Esophagus squamous epithelium (tissue), 4 donors: Measurements from ENCODE around the gene AOPEP.

Experiments used
- POLR2A ChIP-seq, 4 donors: fragments of 450-650 bp; IDR thresholded peaks; one replicate each; pipeline ENCODE4 v1.6.1; 2017; ENCODE audit warnings: antibody characterized with exemption in 4 of 4, mild to moderate bottlenecking in 4 of 4, moderate library complexity in 3 of 4
- TF ChIP-seq, protein P1 (sequence below), 6 experiments: fragments of 450-650 bp in 4 of 6; fragments of 200-600 bp in 2 of 6; sonication (generic) in 2 of 6; IDR thresholded peaks; one replicate each; pipeline ENCODE4 v1.5.1; 2016 to 2019; ENCODE audit warnings: antibody characterized with exemption in 6 of 6, mild to moderate bottlenecking in 4 of 6, moderate library complexity in 4 of 6

DNA sequence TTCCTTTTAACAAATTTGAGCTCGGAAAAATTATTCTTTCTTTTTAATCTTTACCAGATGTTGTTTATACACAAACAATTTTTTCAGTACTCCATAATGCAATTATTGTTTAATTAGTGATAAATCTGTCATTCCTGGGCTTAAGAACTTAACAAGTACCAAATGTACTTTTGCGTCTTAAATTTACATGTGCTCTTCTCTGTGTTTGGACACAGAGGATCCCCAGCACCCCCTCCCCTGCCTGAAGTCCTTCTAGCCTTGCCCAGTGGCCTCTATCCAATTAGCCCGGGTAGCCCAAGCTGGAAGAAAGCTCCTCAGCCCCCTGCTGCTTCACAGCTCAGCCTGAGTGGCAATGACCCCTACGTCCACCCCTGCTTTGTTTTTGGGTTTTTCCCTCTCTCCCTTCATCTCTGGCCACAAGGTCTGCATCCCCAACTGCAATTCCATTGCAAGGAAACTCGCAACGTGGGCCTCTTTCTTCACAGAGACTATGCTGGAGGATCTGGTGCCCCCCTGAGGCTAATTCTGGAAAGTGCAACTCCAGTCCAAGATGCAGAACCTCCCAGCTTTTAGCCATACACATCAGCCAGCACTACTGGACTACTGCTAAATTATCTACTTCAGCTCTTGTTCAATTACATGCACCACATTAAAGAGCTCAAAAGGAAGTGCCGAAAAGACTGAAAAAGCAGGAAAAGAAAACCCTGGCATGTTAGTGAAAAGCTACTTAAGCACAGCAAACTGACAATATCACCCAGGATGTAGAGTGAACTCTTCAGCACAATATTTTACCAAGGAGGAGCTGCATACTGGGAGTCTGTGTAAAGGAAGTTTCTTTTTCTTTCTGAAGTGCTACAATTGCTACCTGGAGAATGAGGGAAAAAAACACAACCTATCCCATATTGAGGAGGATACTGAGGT, 404.8 kb downstream of the AOPEP start:
- TF ChIP-seq, protein P1, sequence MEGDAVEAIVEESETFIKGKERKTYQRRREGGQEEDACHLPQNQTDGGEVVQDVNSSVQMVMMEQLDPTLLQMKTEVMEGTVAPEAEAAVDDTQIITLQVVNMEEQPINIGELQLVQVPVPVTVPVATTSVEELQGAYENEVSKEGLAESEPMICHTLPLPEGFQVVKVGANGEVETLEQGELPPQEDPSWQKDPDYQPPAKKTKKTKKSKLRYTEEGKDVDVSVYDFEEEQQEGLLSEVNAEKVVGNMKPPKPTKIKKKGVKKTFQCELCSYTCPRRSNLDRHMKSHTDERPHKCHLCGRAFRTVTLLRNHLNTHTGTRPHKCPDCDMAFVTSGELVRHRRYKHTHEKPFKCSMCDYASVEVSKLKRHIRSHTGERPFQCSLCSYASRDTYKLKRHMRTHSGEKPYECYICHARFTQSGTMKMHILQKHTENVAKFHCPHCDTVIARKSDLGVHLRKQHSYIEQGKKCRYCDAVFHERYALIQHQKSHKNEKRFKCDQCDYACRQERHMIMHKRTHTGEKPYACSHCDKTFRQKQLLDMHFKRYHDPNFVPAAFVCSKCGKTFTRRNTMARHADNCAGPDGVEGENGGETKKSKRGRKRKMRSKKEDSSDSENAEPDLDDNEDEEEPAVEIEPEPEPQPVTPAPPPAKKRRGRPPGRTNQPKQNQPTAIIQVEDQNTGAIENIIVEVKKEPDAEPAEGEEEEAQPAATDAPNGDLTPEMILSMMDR (IDR thresholded peaks at IDR 0.05) = peak; percentile 58 to 84 (median 76)
- TF ChIP-seq POLR2A (IDR thresholded peaks at IDR 0.05) = no peak
